Uterus (tissue), 4 donors: ENCODE results near the gene CDYL. TPM values are rescaled to one million over a fixed set of nuclear protein-coding genes. Genes with fewer than 3 reads are reported as not detected.

Experiments used
- DNase-seq, 2 donors: peaks; one replicate each; pipeline ENCODE4 v3.0.0-alpha.2; 2019 to 2020
- H3K27ac ChIP-seq, 2 donors: fragments of 200-600 bp; sonication (generic); 1 replicate in 1 of 2; 2 replicates in 1 of 2; pipeline ENCODE4 v1.5.1; 2016 to 2018
- H3K27me3 ChIP-seq, 2 donors: fragments of 200-600 bp; sonication (generic); one replicate each; pipeline ENCODE4 v1.5.1; 2018 to 2019; ENCODE audit warnings: control low read depth in 1 of 2
- H3K36me3 ChIP-seq, 2 donors: fragments of 200-600 bp; sonication (generic); one replicate each; pipeline ENCODE4 v1.5.1; 2019; ENCODE audit warnings: control low read depth in 1 of 2
- H3K4me1 ChIP-seq, 2 donors: fragments of 200-600 bp; sonication (generic); one replicate each; pipeline ENCODE4 v1.5.1; 2018 to 2019; ENCODE audit warnings: control low read depth in 1 of 2
- H3K4me3 ChIP-seq, 2 donors: fragments of 200-600 bp; sonication (generic); 1 replicate in 1 of 2; 2 replicates in 1 of 2; pipeline ENCODE4 v1.5.1; 2018 to 2019; ENCODE audit warnings: mild to moderate bottlenecking in 1 of 2
- H3K9me3 ChIP-seq, 2 donors: fragments of 200-600 bp; sonication (generic); one replicate each; pipeline ENCODE4 v1.5.1; 2019; ENCODE audit warnings: control low read depth in 1 of 2
- CTCF ChIP-seq, 4 experiments: fragments of 200-600 bp in 2 of 4; fragments of 450-650 bp in 2 of 4; sonication (generic) in 2 of 4; IDR thresholded peaks; one replicate each; pipeline ENCODE4 v1.5.1; 2016 to 2019; ENCODE audit warnings: antibody characterized with exemption in 4 of 4, mild to moderate bottlenecking in 2 of 4, moderate library complexity in 1 of 4
- POLR2A ChIP-seq, 2 donors: fragments of 450-650 bp; IDR thresholded peaks; one replicate each; pipeline ENCODE4 v1.6.1; 2016; ENCODE audit warnings: antibody characterized with exemption in 2 of 2, mild to moderate bottlenecking in 1 of 2, moderate library complexity in 1 of 2
- intact Hi-C: fragments of 100-400 bp; cut with DNase I; formaldehyde crosslinking; loops from one replicate; pipeline ENCODE4 v1.15.1; 2023; ENCODE audit warnings: low total_unique reads
- total RNA-seq, 4 donors: library from RNA; depleted of rRNA in 3 of 4; stranded (reverse); fragments of >200 nt in 3 of 4; gene quantifications; one replicate each; pipeline versions ENCODE4 v1.1.0 to v1.2.4, GENCODE V29; 2014 to 2023
- donor health status: DM: yes; HTN: yes; CAD: no.

CDYL gene
- total RNA-seq, 4 donors from 2014 or later: 24.1 to 118 (median 42.3) TPM

GRCh38 chr6:4728926-4729325, 47.3 kb upstream of the CDYL start:
- no peaks in the 10 kb centered on the region for H3K27me3 ChIP-seq
- no peak overlapping the region for H3K4me3 ChIP-seq
- DNase-seq: no peak
- H3K4me1 ChIP-seq: no peaks in the 10 kb centered on the region
- H3K36me3 ChIP-seq: no peaks in the 10 kb centered on the region
- TF ChIP-seq POLR2A (IDR thresholded peaks at IDR 0.05): no peak
- no peak for TF ChIP-seq CTCF (IDR thresholded peaks at IDR 0.05)
- no peaks in the 10 kb centered on the region for H3K9me3 ChIP-seq
- no peak overlapping the region for H3K27ac ChIP-seq
- intact Hi-C loops: no loop called here

GRCh38 chr6:4731996-4732395, 44.2 kb upstream of the CDYL start:
- H3K4me3 ChIP-seq: no peak overlapping the region
- no peak for DNase-seq
- no peak overlapping the region for H3K27ac ChIP-seq
- H3K4me1 ChIP-seq: no peaks in the 10 kb centered on the region
- TF ChIP-seq POLR2A (IDR thresholded peaks at IDR 0.05): no peak
- no peak for TF ChIP-seq CTCF (IDR thresholded peaks at IDR 0.05)
- H3K36me3 ChIP-seq: no peaks in the 10 kb centered on the region
- no peaks in the 10 kb centered on the region for H3K9me3 ChIP-seq
- H3K27me3 ChIP-seq: no peaks in the 10 kb centered on the region
- intact Hi-C loops: no loop called here

GRCh38 chr6:4732691-4733315, 43.4 kb upstream of the CDYL start:
- intact Hi-C loops: no loop called here
- Histone ChIP-seq H3K27me3 (no peaks in the 10 kb centered on the region), H3K27ac (peak overlapping the region; percentile 3 to 22), H3K9me3 (no peaks in the 10 kb centered on the region), H3K4me1 (no peaks in the 10 kb centered on the region), H3K36me3 (no peaks in the 10 kb centered on the region), H3K4me3 (peak overlapping the region; percentile 3 to 28)
- DNase-seq: peak; percentile 72
- no peak for TF ChIP-seq CTCF (IDR thresholded peaks at IDR 0.05)
- no peak for TF ChIP-seq POLR2A (IDR thresholded peaks at IDR 0.05)

GRCh38 chr6:4736371-4736873, 39.8 kb upstream of the CDYL start:
- Histone ChIP-seq H3K4me1 (no peaks in the 10 kb centered on the region), H3K4me3 (no peak overlapping the region), H3K9me3 (no peaks in the 10 kb centered on the region), H3K27me3 (no peaks in the 10 kb centered on the region), H3K36me3 (no peaks in the 10 kb centered on the region), H3K27ac (no peak overlapping the region)
- TF ChIP-seq POLR2A (IDR thresholded peaks at IDR 0.05) (no peak), CTCF (IDR thresholded peaks at IDR 0.05) (no peak)
- intact Hi-C loops: no loop called here
- no peak for DNase-seq

- intact Hi-C loops: no loop called here
- Histone ChIP-seq H3K4me1 (no peaks in the 10 kb centered on the region), H3K36me3 (no peaks in the 10 kb centered on the region), H3K27me3 (no peaks in the 10 kb centered on the region), H3K9me3 (no peaks in the 10 kb centered on the region), H3K27ac (no peak overlapping the region), H3K4me3 (no peak overlapping the region)
- no peak for TF ChIP-seq POLR2A (IDR thresholded peaks at IDR 0.05)
- TF ChIP-seq CTCF (IDR thresholded peaks at IDR 0.05): no peak
- no peak for DNase-seq
Measured at GRCh38 chr6:4740032-4740431, 36.2 kb upstream of the CDYL start.
